Smooth muscle cell (in vitro differentiated cells): ENCODE data around the gene PCBP1. TPM values are rescaled to one million over a fixed set of nuclear protein-coding genes. Genes with fewer than 3 reads are reported as not detected.

Experiments used
- DNase-seq: peaks from one replicate; lab custom pipeline; 2025; ENCODE audit not compliant: unreplicated experiment; lab: John Stamatoyannopoulos, UW
- H2AFZ ChIP-seq: fragments of 200-600 bp; sonication (generic); 2 replicates; pipeline ENCODE4 v1.6.0; 2016; ENCODE audit warnings: antibody characterized with exemption, low read depth, mild to moderate bottlenecking
- H3F3A ChIP-seq: fragments of 200-600 bp; sonication (generic); 2 replicates; pipeline ENCODE4 v1.6.0; 2017; ENCODE audit warnings: antibody characterized with exemption, low read depth
- H3K27ac ChIP-seq: fragments of 200-600 bp; sonication (generic); 2 replicates; pipeline ENCODE4 v1.5.1; 2016; ENCODE audit warnings: low read depth, mild to moderate bottlenecking
- H3K27me3 ChIP-seq: fragments of 200-600 bp; sonication (generic); 2 replicates; pipeline ENCODE4 v1.6.1; 2016; ENCODE audit warnings: low read depth, mild to moderate bottlenecking
- H3K36me3 ChIP-seq: fragments of 200-600 bp; sonication (generic); 2 replicates; pipeline ENCODE4 v1.5.1; 2016; ENCODE audit warnings: low read depth
- H3K4me1 ChIP-seq: fragments of 200-600 bp; sonication (generic); 2 replicates; pipeline ENCODE4 v1.5.1; 2016; ENCODE audit warnings: low read depth
- H3K4me2 ChIP-seq: fragments of 200-600 bp; sonication (generic); 2 replicates; pipeline ENCODE4 v1.6.0; 2016; ENCODE audit warnings: mild to moderate bottlenecking
- H3K4me3 ChIP-seq: fragments of 200-600 bp; sonication (generic); 2 replicates; pipeline ENCODE4 v1.5.1; 2016; ENCODE audit warnings: mild to moderate bottlenecking
- H3K79me2 ChIP-seq: fragments of 200-600 bp; sonication (generic); 2 replicates; pipeline ENCODE4 v1.6.0; 2016; ENCODE audit warnings: low read depth, mild to moderate bottlenecking
- H3K9ac ChIP-seq: fragments of 200-600 bp; sonication (generic); 2 replicates; pipeline ENCODE4 v1.6.0; 2016; ENCODE audit warnings: low read depth
- H3K9me3 ChIP-seq: fragments of 200-600 bp; sonication (generic); replicated peaks from 2 replicates; pipeline ENCODE4 v1.5.1; 2016; ENCODE audit warnings: low read depth
- H4K20me1 ChIP-seq: fragments of 200-600 bp; sonication (generic); 2 replicates; pipeline ENCODE4 v1.6.0; 2016; ENCODE audit warnings: low read depth
- CTCF ChIP-seq: fragments of 200-600 bp; sonication (generic); IDR thresholded peaks from 2 replicates; pipeline ENCODE4 v1.5.1; 2017; ENCODE audit warnings: borderline replicate concordance, mild to moderate bottlenecking, antibody characterized with exemption; ENCODE audit not compliant: insufficient read depth, poor library complexity, severe bottlenecking
- WGBS: methylation state at CpG from one replicate; pipeline ENCODE4 v1.1.7; 2016; ENCODE audit warnings: low lambda C conversion rate; 5-methylcytosine and 5-hydroxymethylcytosine counted together
- polyA plus RNA-seq: library from polyadenylated mRNA; unstranded; fragments of >200 nt; fragmentation: Nextera tagmentation; extraction: Ambion mirVana; gene quantifications from 2 replicates; pipeline ENCODE4 v1.2.1, GENCODE V29; 2016
- total RNA-seq: library from RNA; depleted of rRNA; stranded (reverse); fragments of >200 nt; gene quantifications from 2 replicates; pipeline ENCODE4 v1.2.3, GENCODE V29; 2014

Gene PCBP1
- total and polyA plus RNA-seq, 2 experiments from 2014 or later, result 109 to 145 TPM

GRCh38 chr2:70086278-70086837 lies 919 bp upstream of the PCBP1 start:
- no peak for TF ChIP-seq CTCF
- H3K4me1 ChIP-seq, result peaks cover 19% of the 10 kb centered on the region
- 2% methylated on average over 40 of the region's 40 CpGs for WGBS

DNA sequence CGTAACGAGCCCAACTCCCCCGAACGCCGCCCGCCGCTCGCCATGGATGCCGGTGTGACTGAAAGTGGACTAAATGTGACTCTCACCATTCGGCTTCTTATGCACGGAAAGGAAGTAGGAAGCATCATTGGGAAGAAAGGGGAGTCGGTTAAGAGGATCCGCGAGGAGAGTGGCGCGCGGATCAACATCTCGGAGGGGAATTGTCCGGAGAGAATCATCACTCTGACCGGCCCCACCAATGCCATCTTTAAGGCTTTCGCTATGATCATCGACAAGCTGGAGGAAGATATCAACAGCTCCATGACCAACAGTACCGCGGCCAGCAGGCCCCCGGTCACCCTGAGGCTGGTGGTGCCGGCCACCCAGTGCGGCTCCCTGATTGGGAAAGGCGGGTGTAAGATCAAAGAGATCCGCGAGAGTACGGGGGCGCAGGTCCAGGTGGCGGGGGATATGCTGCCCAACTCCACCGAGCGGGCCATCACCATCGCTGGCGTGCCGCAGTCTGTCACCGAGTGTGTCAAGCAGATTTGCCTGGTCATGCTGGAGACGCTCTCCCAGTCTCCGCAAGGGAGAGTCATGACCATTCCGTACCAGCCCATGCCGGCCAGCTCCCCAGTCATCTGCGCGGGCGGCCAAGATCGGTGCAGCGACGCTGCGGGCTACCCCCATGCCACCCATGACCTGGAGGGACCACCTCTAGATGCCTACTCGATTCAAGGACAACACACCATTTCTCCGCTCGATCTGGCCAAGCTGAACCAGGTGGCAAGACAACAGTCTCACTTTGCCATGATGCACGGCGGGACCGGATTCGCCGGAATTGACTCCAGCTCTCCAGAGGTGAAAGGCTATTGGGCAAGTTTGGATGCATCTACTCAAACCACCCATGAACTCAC lies 673 bp downstream of the PCBP1 start:
- Histone ChIP-seq H3K4me1 (peaks cover 19% of the 10 kb centered on the region), H3K36me3 (no peaks in the 10 kb centered on the region), H3K79me2 (peaks cover 21% of the 10 kb centered on the region), H3K27ac (peak overlapping the region; percentile 99), H3K4me3 (peak overlapping the region; percentile 94), H3F3A (peaks cover 13% of the 10 kb centered on the region), H3K4me2 (peak overlapping the region; percentile 94), H3K9me3 (no peaks in the 10 kb centered on the region), H3K27me3 (no peaks in the 10 kb centered on the region), H3K9ac (peak overlapping the region; percentile 94), H4K20me1 (peaks cover 17% of the 10 kb centered on the region), H2AFZ (no peak overlapping the region)
- DNase-seq, result peak; percentile 28
- under 1% methylated on average over 58 of the region's 58 CpGs for WGBS
- no peak for TF ChIP-seq CTCF

More at GRCh38 chr2:70086278-70086837, 919 bp upstream of the PCBP1 start:
- Histone ChIP-seq H3K27ac (peak overlapping the region; percentile 99), H3K9me3 (no peaks in the 10 kb centered on the region), H3K27me3 (no peaks in the 10 kb centered on the region), H3K36me3 (no peaks in the 10 kb centered on the region), H3F3A (peaks cover 13% of the 10 kb centered on the region), H3K9ac (peak overlapping the region; percentile 99), H3K4me2 (peak overlapping the region; percentile 95), H4K20me1 (peaks cover 17% of the 10 kb centered on the region), H2AFZ (peak overlapping the region; percentile 89), H3K79me2 (peaks cover 21% of the 10 kb centered on the region), H3K4me3 (peak overlapping the region; percentile 94)
- peak; percentile 85 for DNase-seq

GRCh38 chr2:70088598-70089219 lies 1.4 kb downstream of the PCBP1 start:
- Histone ChIP-seq H3F3A (peaks cover 13% of the 10 kb centered on the region), H3K27me3 (no peaks in the 10 kb centered on the region), H3K27ac (peak overlapping the region; percentile 99), H4K20me1 (peaks cover 17% of the 10 kb centered on the region), H3K4me3 (peak overlapping the region; percentile 94), H3K4me1 (peaks cover 19% of the 10 kb centered on the region), H3K36me3 (no peaks in the 10 kb centered on the region), H3K9ac (peak overlapping the region; percentile 94), H3K9me3 (no peaks in the 10 kb centered on the region), H3K4me2 (peak overlapping the region; percentile 94), H3K79me2 (peaks cover 21% of the 10 kb centered on the region), H2AFZ (no peak overlapping the region)
- WGBS, result under 1% methylated on average over 8 of the region's 8 CpGs
- no peak for TF ChIP-seq CTCF
- DNase-seq, result no peak
